ENCODE results near the gene ZNF865. TPM values are rescaled to one million over a fixed set of nuclear protein-coding genes. Genes with fewer than 3 reads are reported as not detected.

Gene ZNF865
- total RNA-seq, 4 donors from 2014 or later: 8.6 to 18.9 (median 14.3) TPM

- Histone ChIP-seq H3K4me3 (peak within 1 kb of the TSS; percentile 85 to 92 (median 88)), H3K4me1 (peaks cover 5 to 72% (median 26%) of the 10 kb centered on the region in 4 donors), H3K27me3 (no peaks in the 10 kb centered on the region), H3K36me3 (peaks cover 0 to 16% (median 0%) of the 10 kb centered on the region in 3 donors), H3K9me3 (no peaks in the 10 kb centered on the region), H3K27ac (peak within 1 kb of the TSS; percentile 84 to 97 (median 88))
- TF ChIP-seq POLR2A (IDR thresholded peaks at IDR 0.05): peak in 1 of 2 donors; percentile 23
- TF ChIP-seq CTCF (IDR thresholded peaks at IDR 0.05): no peak
- DNase-seq: peak; percentile 47 to 77 (median 76)
These were observed 35.4 kb downstream of the ZNF865 start, which contains the start of gene ZNF580 for GRCh38 chr19:55640577-55641425. TSS of gene ZNF580 (plus strand) at chr19:55641002. CDS start at chr19:55642509, 1,507 bp downstream.

- peak overlapping the region; percentile 85 to 92 (median 88) for H3K4me3 ChIP-seq
- H3K27me3 ChIP-seq: no peaks in the 10 kb centered on the region
- no peak for TF ChIP-seq POLR2A (IDR thresholded peaks at IDR 0.05)
- no peak for TF ChIP-seq CTCF (IDR thresholded peaks at IDR 0.05)
- peaks cover 0 to 16% (median 0%) of the 10 kb centered on the region in 3 donors for H3K36me3 ChIP-seq
- DNase-seq: peak in 1 of 3 donors; percentile 52
- H3K9me3 ChIP-seq: no peaks in the 10 kb centered on the region
- H3K4me1 ChIP-seq: peaks cover 3 to 64% (median 19%) of the 10 kb centered on the region in 4 donors
- peak overlapping the region; percentile 84 to 97 (median 88) for H3K27ac ChIP-seq
These were observed 36.1 kb downstream of the ZNF865 start for GRCh38 chr19:55641426-55642152.

- DNase-seq: peak in 2 of 3 donors; percentile 45 to 59
- Histone ChIP-seq H3K36me3 (peaks cover 0 to 16% (median 0%) of the 10 kb centered on the region in 3 donors), H3K27me3 (no peaks in the 10 kb centered on the region), H3K4me1 (peaks cover 3 to 63% (median 18%) of the 10 kb centered on the region in 4 donors), H3K4me3 (peak overlapping the region; percentile 85 to 92 (median 88)), H3K9me3 (no peaks in the 10 kb centered on the region), H3K27ac (peak overlapping the region; percentile 84 to 97 (median 88))
- TF ChIP-seq POLR2A (IDR thresholded peaks at IDR 0.05) (peak in 1 of 2 donors; percentile 19), CTCF (IDR thresholded peaks at IDR 0.05) (no peak)
These were observed 36.9 kb downstream of the ZNF865 start for GRCh38 chr19:55642153-55643002.

GRCh38 chr19:55643003-55643886 is 37.8 kb downstream of the ZNF865 start, which contains the start of gene ZNF581:
TSS of gene ZNF581 (plus strand) at chr19:55643649. CDS start at chr19:55644572, 923 bp downstream.
- peaks cover 3 to 58% (median 20%) of the 10 kb centered on the region in 4 donors for H3K4me1 ChIP-seq

More at GRCh38 chr19:55643003-55643886, 37.8 kb downstream of the ZNF865 start, which contains the start of gene ZNF581:
- peak; percentile 77 to 90 (median 83) for DNase-seq
- H3K9me3 ChIP-seq: no peaks in the 10 kb centered on the region
- no peaks in the 10 kb centered on the region for H3K27me3 ChIP-seq
- H3K4me3 ChIP-seq: peak within 1 kb of the TSS; percentile 85 to 92 (median 88)
- TF ChIP-seq CTCF (IDR thresholded peaks at IDR 0.05) (no peak), POLR2A (IDR thresholded peaks at IDR 0.05) (peak in 1 of 2 donors; percentile 10)
- H3K36me3 ChIP-seq: peaks cover 0 to 13% (median 0%) of the 10 kb centered on the region in 3 donors
- H3K27ac ChIP-seq: peak within 1 kb of the TSS; percentile 84 to 97 (median 88)

Data from Peyer's patch (tissue), 4 donors.